A549 (cell line): ENCODE data around the gene F5. TPM values are rescaled to one million over a fixed set of nuclear protein-coding genes. Genes with fewer than 3 reads are reported as not detected.
A peak's percentile ranks its signal among the peaks of the same experiment; 100 is the strongest.

Experiments
- ATAC-seq, 2 experiments: fragments of 200-7000 bp in 1 of 2; fragments of >200 bp in 1 of 2; cut with Nextera tagmentation in 1 of 2; cut with Tn5 transposase in 1 of 2; 3 replicates each; pipeline versions ENCODE4 v1.8.0 to v1.9.1; 2018 to 2020; ENCODE audit warnings: mild to moderate bottlenecking in 1 of 2, moderate library complexity in 1 of 2
- CTCF ChIA-PET: fragments of 300-600 bp; sonication (Branson Sonifier 250); formaldehyde crosslinking; extraction: SDS; loops from one replicate; lab custom pipeline; 2021; ENCODE audit warnings: antibody characterized with exemption, inconsistent platforms; lab: Yijun Ruan, JAX
- POLR2A ChIA-PET: fragments of 350-600 bp; formaldehyde crosslinking; extraction: SDS; loops from one replicate; lab custom pipeline; 2021; ENCODE audit warnings: antibody characterized with exemption, inconsistent platforms; lab: Yijun Ruan, JAX
- DNase-seq, 2 experiments: peaks; one replicate each; pipeline versions ENCODE4 v3.0.0 to v3.0.0-alpha.2; 2011 to 2016; ENCODE audit warnings: low read depth in 1 of 2, low spot score in 1 of 2
- FAIRE-seq: peaks from 2 replicates; lab custom pipeline; 2011; peaks lifted over from hg19 to GRCh38; lab: Jason Lieb, UNC
- H3K27ac ChIP-seq, 2 experiments: fragments of >200 bp; sonication (Bioruptor Twin); formaldehyde crosslinking; 3 replicates each; pipeline ENCODE4 v1.5.1; 2016 to 2017
- H3K4me1 ChIP-seq: fragments of >200 bp; sonication (Bioruptor Twin); formaldehyde crosslinking; 3 replicates; pipeline ENCODE4 v1.6.1; 2016
- H3K4me2 ChIP-seq: fragments of >200 bp; sonication (Bioruptor Twin); formaldehyde crosslinking; 3 replicates; pipeline ENCODE4 v1.6.1; 2016
- H3K4me3 ChIP-seq: fragments of >200 bp; sonication (Bioruptor Twin); formaldehyde crosslinking; 3 replicates; pipeline ENCODE4 v1.5.1; 2016
- H3K9me3 ChIP-seq: fragments of >200 bp; sonication (Bioruptor Twin); formaldehyde crosslinking; 3 replicates; pipeline ENCODE4 v1.6.1; 2016
- CBX2 ChIP-seq: fragments of 200-600 bp; sonication (generic); IDR thresholded peaks from 2 replicates; pipeline ENCODE4 v1.6.1; 2016; ENCODE audit warnings: low read depth, mild to moderate bottlenecking, borderline replicate concordance
- CEBPB ChIP-seq, 2 experiments: fragments of >200 bp in 1 of 2; sonication (Bioruptor Twin) in 1 of 2; formaldehyde crosslinking in 1 of 2; IDR thresholded peaks; 2 replicates each; pipeline ENCODE4 v1.6.1; 2012 to 2016
- CHD2 ChIP-seq: fragments of 150-350 bp; IDR thresholded peaks from 2 replicates; pipeline ENCODE4 v1.6.1; 2014; ENCODE audit warnings: low read length; ENCODE audit not compliant: partially characterized antibody
- EHMT2 ChIP-seq: fragments of 200-600 bp; sonication (generic); IDR thresholded peaks from 2 replicates; pipeline ENCODE4 v1.6.1; 2016; ENCODE audit warnings: antibody characterized with exemption, low read depth, mild to moderate bottlenecking, moderate library complexity
- FOSB ChIP-seq: fragments of 250-450 bp; sonication (Bioruptor Pico); IDR thresholded peaks from 2 replicates; pipeline ENCODE4 v1.5.0; 2020; ENCODE audit warnings: mild to moderate bottlenecking, moderate library complexity
- FOSL2 ChIP-seq, 2 experiments: fragments of 450-650 bp in 1 of 2; fragments of >200 bp in 1 of 2; sonication (Bioruptor Twin) in 1 of 2; formaldehyde crosslinking; IDR thresholded peaks; 2 replicates each; pipeline versions ENCODE4 v1.5.0 to v1.6.1; 2016 to 2020; ENCODE audit warnings: mild to moderate bottlenecking in 1 of 2, moderate library complexity in 1 of 2
- GATA3 ChIP-seq: IDR thresholded peaks from 2 replicates; pipeline ENCODE4 v1.6.1; 2012; ENCODE audit warnings: borderline replicate concordance
- HDAC2 ChIP-seq: fragments of 200-600 bp; sonication (generic); IDR thresholded peaks from 2 replicates; pipeline ENCODE4 v1.6.1; 2016
- HOXA7 ChIP-seq: fragments of 250-450 bp; sonication (Bioruptor Pico); IDR thresholded peaks from 2 replicates; pipeline ENCODE4 v1.5.0; 2020; ENCODE audit warnings: mild to moderate bottlenecking, moderate library complexity
- HOXB5 ChIP-seq: fragments of 250-450 bp; sonication (Bioruptor Pico); IDR thresholded peaks from 2 replicates; pipeline ENCODE4 v1.5.0; 2020; ENCODE audit warnings: mild to moderate bottlenecking, moderate library complexity
- JUN ChIP-seq, 2 experiments: fragments of >200 bp; sonication (Bioruptor Twin); formaldehyde crosslinking; IDR thresholded peaks; 2 replicates in 1 of 2; 3 replicates in 1 of 2; pipeline ENCODE4 v1.6.1; 2016 to 2017
- JUNB ChIP-seq: fragments of >200 bp; sonication (Bioruptor Twin); formaldehyde crosslinking; IDR thresholded peaks from 2 replicates; pipeline ENCODE4 v1.6.1; 2016
- MAFK ChIP-seq: fragments of 450-650 bp; IDR thresholded peaks from 2 replicates; pipeline ENCODE4 v1.6.1; 2014; ENCODE audit not compliant: partially characterized antibody
- MAX ChIP-seq: IDR thresholded peaks from 2 replicates; pipeline ENCODE4 v1.6.1; 2012
- MYC ChIP-seq: IDR thresholded peaks from 2 replicates; pipeline ENCODE4 v1.6.1; 2012; ENCODE audit warnings: mild to moderate bottlenecking, inconsistent platforms, low read length, improper control_type of control experiment, borderline replicate concordance
- PBX3 ChIP-seq: IDR thresholded peaks from 2 replicates; pipeline ENCODE4 v1.6.1; 2012
- RAD21 ChIP-seq, 2 experiments: fragments of >200 bp in 1 of 2; sonication (Bioruptor Twin) in 1 of 2; formaldehyde crosslinking in 1 of 2; IDR thresholded peaks in 1 of 2; conservative IDR thresholded peaks in 1 of 2; 2 replicates in 1 of 2; 3 replicates in 1 of 2; pipeline ENCODE4 v1.6.1; 2012 to 2018; ENCODE audit warnings: inconsistent platforms in 1 of 2
- RNF2 ChIP-seq: fragments of 200-600 bp; sonication (generic); IDR thresholded peaks from 2 replicates; pipeline ENCODE4 v1.6.1; 2016; ENCODE audit warnings: low read depth, mild to moderate bottlenecking, antibody characterized with exemption, moderate library complexity, borderline replicate concordance
- SMC3 ChIP-seq: fragments of >200 bp; sonication (Bioruptor Twin); formaldehyde crosslinking; IDR thresholded peaks from 3 replicates; pipeline ENCODE4 v1.6.1; 2018; ENCODE audit warnings: inconsistent platforms
- ZFP36 ChIP-seq: fragments of 450-650 bp; IDR thresholded peaks from 2 replicates; pipeline ENCODE4 v1.6.1; 2014; ENCODE audit warnings: borderline replicate concordance; ENCODE audit not compliant: partially characterized antibody
- WGBS: methylation state at CpG from one replicate; pipeline ENCODE4 v1.1.6; 2017; ENCODE audit errors: missing lambda C conversion rate; 5-methylcytosine and 5-hydroxymethylcytosine counted together
- polyA plus RNA-seq, 4 experiments: library from polyadenylated mRNA; depleted of rRNA in 3 of 4; stranded (reverse); fragments of >200 nt; fragmentation: RNase III in 1 of 4; extraction: RNeasy Plus Mini Kit Qiagen cat#74134 plus additional on column Dnase treatment in 1 of 4; gene quantifications; 2 replicates in 3 of 4; 3 replicates in 1 of 4; pipeline ENCODE4 v1.2.3, GENCODE V29; 2011 to 2017

The F5 gene
- polyA plus RNA-seq, 2 of the 4 experiments (the other 2 are of a cell fraction), result 0.04 to 0.36 TPM

- Histone ChIP-seq H3K4me1 (no peaks in the 10 kb centered on the region), H3K9me3 (0 out of 3 replicates have a peak, but pooled peaks cover 9% of the 10 kb centered on the region), H3K4me2 (no peak overlapping the region), H3K4me3 (no peak overlapping the region), H3K27ac (no peak overlapping the region)
- ATAC-seq (no peak), FAIRE-seq (peak; percentile 13), DNase-seq (no peak)
- POLR2A ChIA-PET, result no interaction called here
- TF ChIP-seq FOSL2 (IDR thresholded peaks at IDR 0.05) (no peak), FOSL2 (CRISPR knock-in tag; IDR thresholded peaks at IDR 0.05) (0 out of 2 replicates have a peak, but pooled peaks have one; percentile 19), HOXB5 (CRISPR knock-in tag) (no peak)
- CTCF ChIA-PET, result interaction anchor here (0.9 to 1.7 kb wide), 3 partner anchors 10 to 17 kb away, joined by 3 to 4 read pairs (median 3); no protein-coding TSS in a partner anchor
These were observed 22.6 kb downstream of the F5 start for GRCh38 chr1:169563650-169564049.

GRCh38 chr1:169563019-169563615, 23.2 kb downstream of the F5 start:
- ATAC-seq (no peak), DNase-seq (no peak)
- WGBS, result 32% methylated on average over 1 of the region's 1 CpG
- no peak overlapping the region for H3K4me2 ChIP-seq
- no peak overlapping the region for H3K4me3 ChIP-seq
- TF ChIP-seq HOXA7 (CRISPR knock-in tag) (no peak), PBX3 (no peak), SMC3 (no peak), MAFK (no peak)
- TF ChIP-seq, all 56 proteins: peak for 0
- H3K4me1 ChIP-seq, result no peaks in the 10 kb centered on the region
- H3K27ac ChIP-seq, result no peak overlapping the region
- CTCF ChIA-PET, result no interaction called here
- H3K9me3 ChIP-seq, result 0 out of 3 replicates have a peak, but pooled peaks cover 9% of the 10 kb centered on the region
- POLR2A ChIA-PET, result no interaction called here
- FAIRE-seq, result no peak

DNA sequence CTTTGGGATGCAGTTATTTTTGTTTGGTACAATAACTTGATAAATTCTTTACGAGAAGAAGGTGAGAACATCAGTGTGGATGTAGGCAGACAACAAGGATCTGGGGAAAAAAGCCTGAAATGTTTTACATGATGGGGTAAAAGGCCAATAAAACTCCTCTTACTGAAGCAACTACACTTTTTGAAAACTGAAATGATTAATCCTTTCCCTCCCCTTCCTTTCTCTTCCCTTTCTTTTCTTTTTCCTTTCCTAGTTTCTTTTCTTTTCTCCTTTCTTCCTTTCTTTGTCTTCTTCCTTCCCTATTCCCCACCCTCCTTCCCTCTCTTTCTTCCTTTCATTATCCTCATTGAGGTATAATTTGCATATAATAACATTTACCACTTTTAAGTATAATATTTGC, 24.6 kb downstream of the F5 start:
- ChIA-PET CTCF (no interaction called here), POLR2A (no interaction called here)
- Histone ChIP-seq H3K4me3 (no peak overlapping the region), H3K4me1 (no peaks in the 10 kb centered on the region), H3K9me3 (0 out of 3 replicates have a peak, but pooled peaks cover 9% of the 10 kb centered on the region), H3K4me2 (no peak overlapping the region), H3K27ac (no peak overlapping the region)
- WGBS, result 22% methylated on average over 1 of the region's 1 CpG
- no peak for TF ChIP-seq EHMT2
- ATAC-seq (no peak), FAIRE-seq (no peak), DNase-seq (no peak)

GRCh38 chr1:169557131-169557530, 29.1 kb downstream of the F5 start:
- DNase-seq (no peak), FAIRE-seq (no peak), ATAC-seq (no peak)
- Histone ChIP-seq H3K4me1 (no peaks in the 10 kb centered on the region), H3K4me3 (no peak overlapping the region), H3K4me2 (no peak overlapping the region), H3K27ac (no peak overlapping the region), H3K9me3 (no peaks in the 10 kb centered on the region)
- POLR2A ChIA-PET, result no interaction called here
- CTCF ChIA-PET, result interaction anchor here (1.8 to 2.2 kb wide), 2 partner anchors 10 to 253 kb away, joined by 5 to 15 read pairs; no protein-coding TSS in a partner anchor
- TF ChIP-seq RAD21 (conservative IDR thresholded peaks at IDR 0.05 in 1 of 2, IDR thresholded peaks at IDR 0.05 in 1 of 2) (no peak), JUN (IDR thresholded peaks at IDR 0.05) (no peak), CEBPB (IDR thresholded peaks at IDR 0.05) (no peak), CHD2 (no peak), MAX (no peak), RNF2 (no peak), CBX2 (no peak), JUNB (no peak), HDAC2 (no peak), ZFP36 (no peak), MYC (no peak), GATA3 (no peak), HOXB5 (CRISPR knock-in tag) (no peak), HOXA7 (CRISPR knock-in tag) (no peak), FOSB (CRISPR knock-in tag) (no peak)
- WGBS, result 46% methylated on average over 5 of the region's 5 CpGs
